ENCODE results near the gene RNF130.

DNA sequence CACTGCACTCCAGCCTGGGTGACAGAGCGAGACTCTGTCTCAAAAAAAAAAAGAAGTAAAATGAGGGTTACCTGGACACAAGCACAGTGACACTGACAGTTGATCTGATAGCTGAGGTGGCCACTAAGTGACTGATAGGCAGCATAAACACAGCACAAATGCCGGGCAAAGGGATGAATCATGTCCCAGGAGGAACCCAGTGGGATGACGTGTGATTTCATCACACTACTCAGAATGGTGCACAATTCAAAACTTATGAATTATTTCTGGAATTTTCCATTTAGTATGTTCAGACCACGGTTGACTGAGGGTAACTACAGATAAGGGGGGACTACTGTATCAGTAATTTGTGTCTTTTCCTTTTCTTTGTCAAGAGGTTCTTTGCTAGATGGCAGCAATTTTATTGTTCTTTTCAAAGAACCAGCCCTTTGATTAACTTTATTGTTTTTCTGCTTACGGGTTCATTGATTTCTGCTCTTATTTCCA, 34.3 kb upstream of the RNF130 start:
- TF ChIP-seq CTCF (conservative IDR thresholded peaks at IDR 0.05 in 1 of 2, IDR thresholded peaks at IDR 0.05 in 1 of 2; ENCODE audit: extremely low read depth in 1 of 2, insufficient read depth in 1 of 2, low read depth in 1 of 2, low read length in 2 of 2) (no peak), EZH2 (IDR thresholded peaks at IDR 0.05; ENCODE audit: borderline replicate concordance, low read length) (no peak)

All from mammary epithelial cell (primary cell).